ENCODE data around the gene URB1.

The URB1 gene

GRCh38 chr21:32340863-32341848, 51.7 kb downstream of the URB1 start:
- DNase-seq: no peak

- DNase-seq: no peak
Observed at GRCh38 chr21:32338209-32338921, 54.4 kb downstream of the URB1 start.

GRCh38 chr21:32337206-32337605, 55.6 kb downstream of the URB1 start:
- no peak for DNase-seq

- peak; percentile 21 for DNase-seq
Observed at GRCh38 chr21:32336711-32337110, 56.1 kb downstream of the URB1 start.

- DNase-seq: no peak
Observed at GRCh38 chr21:32335601-32336575, 56.9 kb downstream of the URB1 start.

GRCh38 chr21:32334980-32335531, 57.8 kb downstream of the URB1 start:
- no peak for DNase-seq

GRCh38 chr21:32333953-32334673, 58.7 kb downstream of the URB1 start:
- DNase-seq: no peak

- DNase-seq: no peak
Observed at GRCh38 chr21:32332463-32332951, 60.3 kb downstream of the URB1 start.

GRCh38 chr21:32331444-32332305, 61.1 kb downstream of the URB1 start:
- no peak for DNase-seq

GRCh38 chr21:32330784-32331311, 62.0 kb downstream of the URB1 start:
- no peak for DNase-seq

- DNase-seq: no peak
Observed at GRCh38 chr21:32329776-32330175, 63.0 kb downstream of the URB1 start.

- DNase-seq: no peak
Observed at GRCh38 chr21:32329331-32329730, 63.5 kb downstream of the URB1 start.

GRCh38 chr21:32328595-32328994, 64.2 kb downstream of the URB1 start:
- no peak for DNase-seq

GRCh38 chr21:32325706-32326105, 67.1 kb downstream of the URB1 start:
- DNase-seq: no peak

GRCh38 chr21:32322676-32323075, 70.1 kb downstream of the URB1 start:
- no peak for DNase-seq

GRCh38 chr21:32322103-32322502, 70.7 kb downstream of the URB1 start:
- DNase-seq: no peak

- DNase-seq: no peak
Observed at GRCh38 chr21:32321480-32321879, 71.3 kb downstream of the URB1 start.

- DNase-seq: no peak
Observed at GRCh38 chr21:32320726-32321125, 72.1 kb downstream of the URB1 start.

- no peak for DNase-seq
Observed at GRCh38 chr21:32320059-32320458, 72.8 kb downstream of the URB1 start.

GRCh38 chr21:32319012-32319411, 73.8 kb downstream of the URB1 start:
- no peak for DNase-seq

Measured in hematopoietic multipotent progenitor cell treated with erythropoietin and hydrocortisone succinate and interleukin-3 and kit ligand, for 8 days (in vitro differentiated cells).